H9 (cell line): ENCODE results near the gene TRAPPC2. TPM values are rescaled to one million over a fixed set of nuclear protein-coding genes. Genes with fewer than 3 reads are reported as not detected.

Source experiments
- DNase-seq: peaks from one replicate; pipeline ENCODE4 v3.0.0-alpha.2; 2017
- H2AFZ ChIP-seq: one replicate; pipeline ENCODE4 v1.6.1; 2013; ENCODE audit warnings: mild to moderate bottlenecking, low read length, control low read depth, moderate library complexity
- H2AK5ac ChIP-seq: 2 replicates; pipeline ENCODE4 v1.6.1; 2013; ENCODE audit warnings: low read length, control low read depth, mixed read lengths; ENCODE audit not compliant: insufficient read length
- H2BK120ac ChIP-seq: one replicate; pipeline ENCODE4 v1.6.1; 2013; ENCODE audit warnings: low read depth, mild to moderate bottlenecking, low read length, control low read depth, inconsistent platforms; ENCODE audit not compliant: poor library complexity, severe bottlenecking
- H2BK12ac ChIP-seq: 2 replicates; pipeline ENCODE4 v1.6.1; 2013; ENCODE audit warnings: low read length, control low read depth, mixed read lengths, low read depth; ENCODE audit not compliant: insufficient read length
- H2BK15ac ChIP-seq: 2 replicates; pipeline ENCODE4 v1.6.1; 2013; ENCODE audit warnings: low read depth, low read length, control low read depth
- H2BK20ac ChIP-seq: one replicate; pipeline ENCODE4 v1.6.1; 2013; ENCODE audit warnings: low read depth, mild to moderate bottlenecking, low read length, control low read depth, inconsistent platforms; ENCODE audit not compliant: poor library complexity, severe bottlenecking
- H2BK5ac ChIP-seq: 2 replicates; pipeline ENCODE4 v1.6.1; 2013; ENCODE audit warnings: low read length, control low read depth, mixed read lengths; ENCODE audit not compliant: insufficient read length
- H3K14ac ChIP-seq: 2 replicates; pipeline ENCODE4 v1.6.1; 2013; ENCODE audit warnings: low read length, control low read depth; ENCODE audit not compliant: insufficient read depth
- H3K18ac ChIP-seq: 2 replicates; pipeline ENCODE4 v1.6.1; 2013; ENCODE audit warnings: low read depth, mild to moderate bottlenecking, mixed read lengths, low read length, control low read depth; ENCODE audit not compliant: insufficient read length
- H3K23ac ChIP-seq: 2 replicates; pipeline ENCODE4 v1.6.1; 2013; ENCODE audit warnings: low read length, control low read depth, mixed read lengths, low read depth; ENCODE audit not compliant: insufficient read length
- H3K23me2 ChIP-seq: 2 replicates; pipeline ENCODE4 v1.6.1; 2013; ENCODE audit warnings: low read depth, mild to moderate bottlenecking, mixed read lengths, low read length, control low read depth; ENCODE audit not compliant: insufficient read length, poor library complexity, severe bottlenecking
- H3K27ac ChIP-seq: 2 replicates; pipeline ENCODE4 v1.5.1; 2013; ENCODE audit warnings: low read length, control low read depth, mixed read lengths, low read depth; ENCODE audit not compliant: insufficient read length
- H3K27me3 ChIP-seq: 2 replicates; pipeline ENCODE4 v1.6.1; 2013; ENCODE audit warnings: low read length, control low read depth, inconsistent platforms; ENCODE audit not compliant: insufficient read depth
- H3K4ac ChIP-seq: 2 replicates; pipeline ENCODE4 v1.6.1; 2013; ENCODE audit warnings: low read depth, mild to moderate bottlenecking, control low read depth, inconsistent platforms, low read length, moderate library complexity
- H3K4me1 ChIP-seq: 2 replicates; pipeline ENCODE4 v1.6.1; 2013; ENCODE audit warnings: low read length, control low read depth, inconsistent platforms; ENCODE audit not compliant: insufficient read depth
- H3K4me2 ChIP-seq: 2 replicates; pipeline ENCODE4 v1.6.1; 2013; ENCODE audit warnings: low read length, control low read depth, mixed read lengths; ENCODE audit not compliant: insufficient read length, insufficient read depth
- H3K56ac ChIP-seq: 2 replicates; pipeline ENCODE4 v1.6.1; 2013; ENCODE audit warnings: low read depth, mild to moderate bottlenecking, mixed read lengths, low read length, control low read depth; ENCODE audit not compliant: insufficient read length
- H3K79me1 ChIP-seq: 2 replicates; pipeline ENCODE4 v1.6.1; 2013; ENCODE audit warnings: low read depth, mild to moderate bottlenecking, moderate library complexity, low read length, control low read depth, inconsistent platforms; ENCODE audit not compliant: insufficient read depth, poor library complexity, severe bottlenecking
- H3K79me2 ChIP-seq: 2 replicates; pipeline ENCODE4 v1.6.1; 2013; ENCODE audit warnings: low read length, control low read depth, inconsistent platforms; ENCODE audit not compliant: insufficient read depth
- H3K9ac ChIP-seq: 2 replicates; pipeline ENCODE4 v1.6.1; 2013; ENCODE audit warnings: low read length, control low read depth, mixed read lengths; ENCODE audit not compliant: insufficient read length; ENCODE audit errors: extremely low read depth
- H3K9me3 ChIP-seq: one replicate; pipeline ENCODE4 v1.6.1; 2013; ENCODE audit warnings: low read depth, low read length, inconsistent platforms; ENCODE audit not compliant: control insufficient read depth
- H3T11ph ChIP-seq: one replicate; pipeline ENCODE4 v1.6.1; 2013; ENCODE audit warnings: mild to moderate bottlenecking, low read length, control low read depth, inconsistent platforms
- H4K20me1 ChIP-seq: one replicate; pipeline ENCODE4 v1.6.1; 2013; ENCODE audit not compliant: control insufficient read depth, insufficient read length, insufficient read depth
- H4K5ac ChIP-seq: 2 replicates; pipeline ENCODE4 v1.6.1; 2013; ENCODE audit warnings: low read depth, mild to moderate bottlenecking, mixed read lengths, low read length, control low read depth; ENCODE audit not compliant: insufficient read length
- H4K8ac ChIP-seq: replicated peaks from 2 replicates; pipeline ENCODE4 v1.6.1; 2013; ENCODE audit warnings: low read length, control low read depth, mixed read lengths, low read depth; ENCODE audit not compliant: insufficient read length
- H4K91ac ChIP-seq: 2 replicates; pipeline ENCODE4 v1.6.1; 2013; ENCODE audit warnings: low read depth, mild to moderate bottlenecking, moderate library complexity, mixed read lengths, low read length, control low read depth; ENCODE audit not compliant: insufficient read length
- H3K27ac Mint-ChIP-seq, 3 experiments: 2 replicates in 2 of 3; 3 replicates in 1 of 3; pipeline ENCODE4 v1.8.0; 2020 to 2021; ENCODE audit warnings: mixed read lengths in 3 of 3, mild to moderate bottlenecking in 1 of 3, moderate library complexity in 1 of 3
- H3K27me3 Mint-ChIP-seq: 2 replicates; pipeline ENCODE4 v1.8.0; 2021; ENCODE audit warnings: low read depth, mild to moderate bottlenecking, moderate library complexity, mixed read lengths
- H3K36me3 Mint-ChIP-seq, 3 experiments: 2 replicates in 2 of 3; 3 replicates in 1 of 3; pipeline ENCODE4 v1.8.0; 2020 to 2021; ENCODE audit warnings: low read depth in 3 of 3, mixed read lengths in 3 of 3; ENCODE audit not compliant: insufficient read depth in 1 of 3
- H3K4me1 Mint-ChIP-seq, 2 experiments: 2 replicates each; pipeline ENCODE4 v1.8.0; 2020; ENCODE audit warnings: mixed read lengths in 2 of 2
- H3K4me3 Mint-ChIP-seq, 2 experiments: 2 replicates in 1 of 2; 3 replicates in 1 of 2; pipeline ENCODE4 v1.8.0; 2020 to 2021; ENCODE audit warnings: mild to moderate bottlenecking in 2 of 2, mixed read lengths in 2 of 2, moderate library complexity in 1 of 2
- H3K9me3 Mint-ChIP-seq, 2 experiments: 2 replicates in 1 of 2; 3 replicates in 1 of 2; pipeline ENCODE4 v1.8.0; 2020; ENCODE audit warnings: mild to moderate bottlenecking in 2 of 2, mixed read lengths in 2 of 2, moderate library complexity in 1 of 2
- WGBS: extraction: QIAGEN DNeasy Blood & Tissue Kit; methylation state at CpG from one replicate; pipeline ENCODE4 v1.1.7; 2013; ENCODE audit warnings: missing lambda C conversion rate, low lambda C conversion rate, mixed read lengths; ENCODE audit not compliant: insufficient read length; ENCODE audit errors: extremely low coverage; 5-methylcytosine and 5-hydroxymethylcytosine counted together
- total RNA-seq: library from RNA; stranded (reverse); gene quantifications from 2 replicates; pipeline ENCODE4 v1.2.1, GENCODE V29; 2021
- TF ChIP-seq, protein P1 (sequence below): fragments of 200-600 bp; sonication (generic); conservative IDR thresholded peaks from 3 replicates; pipeline ENCODE4 v1.8.0; 2021; ENCODE audit warnings: antibody characterized with exemption, mild to moderate bottlenecking

Gene TRAPPC2
- total RNA-seq, 1 experiment from 2014 or later = 13.3 TPM

DNA sequence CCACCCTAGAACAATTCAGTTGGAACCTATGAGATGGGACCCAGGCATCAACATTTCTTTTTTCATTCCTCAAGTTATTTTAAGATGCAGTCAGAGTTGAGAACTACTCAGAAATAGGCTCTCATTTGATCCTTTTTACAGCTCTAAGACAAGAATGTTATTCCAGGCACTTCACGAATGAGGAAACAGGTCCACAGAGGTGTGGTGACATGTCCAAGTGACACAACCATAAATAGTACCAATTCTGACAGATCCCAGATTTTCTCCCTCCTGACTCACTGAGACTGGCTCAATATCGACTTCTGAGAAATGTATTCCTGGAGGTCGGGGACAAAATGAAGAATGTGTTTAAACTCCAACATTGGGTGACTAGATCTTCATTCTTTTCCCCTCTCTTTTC, 70.4 kb downstream of the TRAPPC2 start:
- no peaks in the 10 kb centered on the region for H3K79me2 ChIP-seq
- no peak overlapping the region for H4K5ac ChIP-seq
- no peak for DNase-seq
- H2BK120ac ChIP-seq = no peak overlapping the region
- TF ChIP-seq, protein P1, sequence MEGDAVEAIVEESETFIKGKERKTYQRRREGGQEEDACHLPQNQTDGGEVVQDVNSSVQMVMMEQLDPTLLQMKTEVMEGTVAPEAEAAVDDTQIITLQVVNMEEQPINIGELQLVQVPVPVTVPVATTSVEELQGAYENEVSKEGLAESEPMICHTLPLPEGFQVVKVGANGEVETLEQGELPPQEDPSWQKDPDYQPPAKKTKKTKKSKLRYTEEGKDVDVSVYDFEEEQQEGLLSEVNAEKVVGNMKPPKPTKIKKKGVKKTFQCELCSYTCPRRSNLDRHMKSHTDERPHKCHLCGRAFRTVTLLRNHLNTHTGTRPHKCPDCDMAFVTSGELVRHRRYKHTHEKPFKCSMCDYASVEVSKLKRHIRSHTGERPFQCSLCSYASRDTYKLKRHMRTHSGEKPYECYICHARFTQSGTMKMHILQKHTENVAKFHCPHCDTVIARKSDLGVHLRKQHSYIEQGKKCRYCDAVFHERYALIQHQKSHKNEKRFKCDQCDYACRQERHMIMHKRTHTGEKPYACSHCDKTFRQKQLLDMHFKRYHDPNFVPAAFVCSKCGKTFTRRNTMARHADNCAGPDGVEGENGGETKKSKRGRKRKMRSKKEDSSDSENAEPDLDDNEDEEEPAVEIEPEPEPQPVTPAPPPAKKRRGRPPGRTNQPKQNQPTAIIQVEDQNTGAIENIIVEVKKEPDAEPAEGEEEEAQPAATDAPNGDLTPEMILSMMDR = no peak
- H3K56ac ChIP-seq = no peak overlapping the region
- H3K9ac ChIP-seq = no peak overlapping the region
- H3K4ac ChIP-seq = no peak overlapping the region
- Mint-ChIP-seq H3K4me3 (no peak overlapping the region), H3K36me3 (peaks cover 15 to 31% (median 31%) of the 10 kb centered on the region in 3 experiments; a peak in 6 of 7 replicates), H3K4me1 (peaks cover 2% of the 10 kb centered on the region in 2 experiments), H3K27me3 (no peaks in the 10 kb centered on the region), H3K27ac (no peak overlapping the region), H3K9me3 (peaks cover 34 to 52% of the 10 kb centered on the region in 2 experiments)
- no peak overlapping the region for H3K14ac ChIP-seq
- H2BK15ac ChIP-seq = no peak overlapping the region
- no peaks in the 10 kb centered on the region for H3K79me1 ChIP-seq
- H3T11ph ChIP-seq = no peak overlapping the region
- no peak overlapping the region for H4K91ac ChIP-seq
- H2BK5ac ChIP-seq = no peak overlapping the region
- H3K23ac ChIP-seq = no peak overlapping the region
- no peaks in the 10 kb centered on the region for H4K20me1 ChIP-seq
- no peaks in the 10 kb centered on the region for H3K27me3 ChIP-seq
- no peak overlapping the region for H3K18ac ChIP-seq
- H2BK12ac ChIP-seq = no peak overlapping the region
- H2AFZ ChIP-seq = no peak overlapping the region
- no peak overlapping the region for H3K4me2 ChIP-seq
- no peak overlapping the region for H2BK20ac ChIP-seq
- no peak overlapping the region for H3K27ac ChIP-seq
- no peaks in the 10 kb centered on the region for H3K23me2 ChIP-seq
- no peak overlapping the region for H2AK5ac ChIP-seq
- H4K8ac ChIP-seq = no peak overlapping the region
- no CpG with 5 or more reads among the region's 3 CpGs for WGBS
- H3K9me3 ChIP-seq = no peaks in the 10 kb centered on the region
- no peaks in the 10 kb centered on the region for H3K4me1 ChIP-seq
